NCI-H1417 treated with DMSO at 0.1 percent for 48 hours (cell line): ENCODE measurements around the gene ART5.
"Not testable (repeated sequence)": the region's sequence is repeated elsewhere in the genome, so short reads cannot be mapped to it uniquely, and the experiment has no call there.

ENCODE experiments used
- DNase-seq: peaks from one replicate; lab custom pipeline; 2025; lab: John Stamatoyannopoulos, UW

ART5 gene

DNA sequence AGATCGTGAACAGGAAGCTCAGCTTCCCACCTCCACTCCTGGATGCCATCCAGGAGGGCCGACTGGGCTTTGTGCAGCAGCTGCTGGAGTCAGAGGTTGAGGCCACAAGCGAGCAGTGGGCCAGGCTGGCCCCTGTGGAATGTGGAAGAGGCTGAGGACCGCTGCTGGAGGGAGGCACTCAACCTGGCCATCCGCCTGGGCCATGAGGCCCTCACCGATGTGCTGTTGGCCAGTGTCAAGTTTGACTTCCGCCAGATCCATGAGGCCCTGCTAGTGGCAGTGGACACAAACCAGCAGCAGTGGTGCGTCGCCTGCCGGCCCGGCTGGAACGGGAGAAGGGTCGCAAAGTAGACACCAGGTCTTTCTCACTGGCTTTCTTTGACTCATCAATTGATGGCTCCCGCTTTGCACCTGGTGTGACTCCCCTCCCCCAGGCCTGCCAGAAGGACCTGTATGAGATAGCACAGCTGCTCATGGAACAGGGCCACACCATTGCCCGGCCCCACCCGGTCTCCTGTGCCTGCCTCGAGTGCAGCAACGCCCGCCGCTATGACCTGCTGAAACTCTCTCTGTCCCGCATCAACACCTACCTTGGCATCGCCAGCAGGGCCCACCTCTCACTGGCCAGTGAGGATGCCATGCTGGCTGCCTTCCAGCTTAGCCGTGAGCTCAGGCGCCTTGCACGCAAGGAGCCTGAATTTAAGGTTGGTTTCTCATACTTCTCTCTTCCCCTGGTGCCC, 24.9 kb downstream of the ART5 start:
- DNase-seq, result no peak

DNA sequence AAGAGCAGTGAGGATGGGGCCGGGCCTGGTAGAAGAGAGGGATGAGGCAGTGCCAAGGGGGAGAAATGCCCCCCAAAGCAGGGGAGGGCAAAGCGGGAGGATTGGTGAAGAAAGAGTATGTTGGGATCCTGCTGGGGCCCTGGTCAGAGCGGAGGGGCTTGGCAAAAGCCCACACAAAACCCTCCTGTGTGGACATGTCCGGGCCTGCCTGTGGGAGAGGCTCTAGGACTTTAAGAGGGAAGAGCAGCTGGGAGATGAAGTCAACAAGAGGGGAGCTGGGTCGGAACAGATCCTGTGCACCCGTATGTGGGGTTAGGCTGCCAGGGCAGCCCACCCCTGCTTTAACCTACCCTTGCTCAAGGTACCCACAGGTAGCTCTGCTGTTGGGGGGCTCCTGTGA, 25.8 kb downstream of the ART5 start:
- DNase-seq, result no peak

DNA sequence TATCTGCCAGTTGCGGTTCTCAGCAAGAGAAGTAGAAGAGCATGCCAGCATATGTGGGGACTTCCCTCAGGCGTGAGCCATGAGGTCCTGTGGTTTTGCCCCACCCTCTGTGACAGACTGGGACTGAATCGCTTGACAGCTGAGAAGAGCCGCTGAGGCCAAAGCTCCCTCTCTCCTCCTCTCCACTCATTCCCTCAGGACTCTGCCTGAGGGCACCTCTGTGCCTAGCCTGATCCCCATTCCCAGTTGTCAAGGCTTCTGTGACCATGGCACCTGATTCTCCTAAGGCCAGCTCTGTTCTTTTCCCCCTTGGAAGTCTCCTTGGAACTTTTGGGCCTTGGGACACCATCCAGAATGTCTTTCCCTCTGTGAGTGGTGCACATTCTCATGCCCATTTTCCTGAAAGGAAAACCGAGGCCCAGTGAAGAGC, 27.0 kb downstream of the ART5 start:
- DNase-seq, result no peak

DNA sequence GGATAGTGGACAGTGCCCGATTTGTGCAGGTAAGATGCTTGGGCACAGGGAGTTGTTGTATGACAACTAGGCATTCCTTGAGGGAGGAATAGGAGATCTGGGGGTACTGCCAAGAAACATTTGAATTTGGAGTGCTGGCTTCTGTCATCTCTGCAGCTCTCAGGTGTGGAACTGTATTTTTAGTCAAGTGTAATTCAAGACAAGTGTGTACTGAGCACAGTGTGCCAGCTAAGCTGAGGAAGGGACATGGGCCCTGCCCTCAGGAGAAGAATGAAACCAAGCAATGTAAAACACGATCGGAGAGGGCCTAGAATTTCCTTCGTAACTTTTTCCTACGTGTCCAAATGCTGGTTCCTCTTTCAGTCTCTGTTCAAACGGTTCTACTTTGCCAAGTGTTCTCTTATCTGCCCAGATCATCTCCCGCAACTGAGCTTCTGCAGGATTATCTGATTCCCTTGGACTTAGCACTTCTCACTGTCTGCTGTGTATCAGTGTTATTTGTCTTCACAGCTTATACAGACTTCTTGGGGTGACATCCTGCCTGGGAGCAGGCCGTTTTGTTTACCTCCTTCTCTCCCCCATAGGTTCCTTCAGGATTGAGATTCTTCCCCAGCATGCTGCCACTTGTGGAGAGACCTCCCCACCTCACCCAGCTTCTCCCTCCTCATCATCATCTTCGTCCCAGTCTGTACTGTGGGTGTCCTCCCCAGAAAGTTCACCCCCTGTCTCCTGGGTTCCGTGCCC, 27.6 kb downstream of the ART5 start:
- DNase-seq, result no peak

DNA sequence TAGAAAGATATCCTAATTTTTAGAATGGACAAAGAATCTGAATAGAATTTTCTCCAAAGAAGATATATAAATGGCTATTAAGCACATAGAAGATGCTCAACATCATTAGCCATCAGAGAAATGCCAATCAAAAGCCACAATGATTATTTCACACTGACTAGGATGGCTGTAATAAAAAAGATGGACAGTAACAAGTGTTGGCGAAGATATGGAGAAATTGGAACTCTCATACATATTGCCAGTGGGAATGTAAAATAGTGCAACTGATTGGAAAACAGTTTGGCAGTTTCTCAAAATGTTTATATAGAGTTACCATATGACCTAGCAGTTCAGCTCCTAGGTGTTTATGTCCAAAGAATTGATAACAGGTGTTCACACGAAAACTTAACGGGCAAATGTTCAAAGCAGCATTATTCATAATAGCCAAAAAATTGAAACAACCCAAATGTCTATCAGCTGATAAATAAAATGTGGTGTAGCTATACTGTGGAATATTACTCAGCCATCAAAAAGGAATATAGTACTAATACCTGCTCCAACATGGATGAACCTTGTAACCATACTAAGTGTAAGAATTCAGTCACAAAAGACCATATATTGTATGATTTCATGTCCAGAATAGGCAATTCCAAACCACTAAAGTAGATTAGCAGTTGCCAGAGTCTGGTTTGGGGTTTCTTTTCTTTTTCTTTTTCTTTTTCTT, 29.7 kb downstream of the ART5 start:
- no peak for DNase-seq

DNA sequence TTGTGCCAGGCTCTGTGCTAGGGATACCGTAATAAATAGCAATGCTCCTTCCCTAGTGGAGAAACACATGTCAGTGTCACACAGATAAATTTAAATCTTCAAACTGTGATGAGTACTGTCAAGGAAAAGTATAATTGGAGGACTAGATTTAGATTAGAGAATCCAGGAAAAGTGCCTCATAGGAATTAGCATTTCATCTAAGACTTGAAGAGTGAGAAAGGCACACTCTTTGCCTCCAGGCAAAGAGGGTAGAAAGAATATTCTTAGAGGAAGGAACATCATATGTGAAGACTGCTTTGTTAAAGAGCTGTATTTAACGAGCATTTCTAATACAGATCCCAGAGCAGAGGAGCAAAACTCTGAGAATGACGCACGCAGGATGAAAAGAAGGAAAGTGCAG, 30.9 kb downstream of the ART5 start:
- DNase-seq, result no peak

DNA sequence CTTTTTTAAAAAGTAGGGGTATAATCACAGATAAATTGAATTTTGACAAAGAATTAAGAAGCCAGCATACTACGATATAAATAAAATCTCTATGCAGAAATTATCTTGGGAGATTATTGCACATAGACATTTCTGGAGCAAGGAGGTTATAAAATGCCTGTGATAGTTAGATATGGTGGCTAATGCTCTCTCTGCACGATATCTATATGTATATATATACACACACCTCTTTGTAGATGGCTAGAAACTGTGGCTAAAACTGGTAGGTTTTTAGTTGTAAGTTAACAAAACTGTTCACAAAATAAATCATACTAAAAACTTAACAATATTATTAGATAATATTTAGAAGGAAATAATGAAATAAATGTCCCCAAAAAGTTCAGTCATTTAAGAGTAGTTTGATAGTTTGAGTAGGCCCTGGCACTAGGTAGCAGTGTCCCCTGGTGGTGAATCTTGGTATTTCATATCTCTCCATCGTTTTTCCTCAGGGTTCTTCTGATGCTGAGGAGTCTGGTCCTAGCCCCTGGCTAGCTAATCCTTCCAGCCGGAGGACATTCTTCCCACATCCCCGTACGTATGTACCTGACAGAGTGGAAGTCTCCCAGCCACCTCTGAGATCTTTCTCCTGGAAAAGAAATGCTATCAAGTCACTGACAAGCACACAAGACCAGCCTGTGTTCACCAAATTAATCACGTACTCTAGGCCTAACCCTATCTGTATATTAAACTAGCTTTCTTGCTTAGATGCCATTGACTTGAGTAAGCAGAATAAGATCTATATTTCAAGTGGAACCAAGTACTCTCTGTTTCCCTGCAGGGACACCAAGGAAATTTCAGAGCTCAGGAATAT, 32.2 kb downstream of the ART5 start:
- DNase-seq, result peak; percentile 12

DNA sequence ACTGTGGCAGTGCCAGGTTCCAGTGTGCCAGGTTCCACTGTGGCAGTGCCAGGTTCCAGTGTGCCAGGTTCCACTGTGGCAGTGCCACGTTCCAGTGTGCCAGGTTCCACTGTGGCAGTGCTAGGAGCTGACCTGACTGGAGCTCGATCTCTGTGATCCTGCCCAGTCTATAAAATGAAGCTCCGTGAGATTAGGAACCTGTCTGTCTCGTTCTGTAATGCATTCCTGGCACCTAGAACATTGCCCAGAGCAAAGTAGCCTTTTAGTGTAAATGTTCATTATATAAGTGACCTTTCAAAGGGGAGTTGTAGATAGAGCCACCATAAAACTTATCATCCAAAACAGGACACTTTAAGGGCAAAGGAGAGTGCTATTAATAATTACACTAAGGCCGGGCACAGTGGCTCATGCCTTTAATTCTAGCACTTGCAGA, 36.0 kb downstream of the ART5 start:
- DNase-seq, result no peak

DNA sequence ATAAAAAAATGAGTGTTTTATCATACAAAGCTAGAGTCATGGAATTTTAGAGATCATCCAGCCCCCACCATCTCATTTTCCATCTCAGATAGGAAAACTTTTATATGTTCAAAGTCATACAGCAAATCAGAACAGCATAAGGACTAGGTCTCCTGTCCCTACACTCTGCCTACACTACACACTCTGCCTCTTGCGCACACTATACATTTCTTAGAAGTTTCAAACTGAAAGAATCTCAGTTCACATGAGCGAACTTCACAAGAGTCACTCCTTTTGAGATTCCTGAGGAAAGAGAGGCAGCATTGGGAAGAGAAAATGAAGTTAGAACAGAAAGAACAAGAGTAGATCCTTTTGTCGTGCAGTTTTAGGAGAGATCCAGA, 36.5 kb downstream of the ART5 start:
- DNase-seq, result no peak

DNA sequence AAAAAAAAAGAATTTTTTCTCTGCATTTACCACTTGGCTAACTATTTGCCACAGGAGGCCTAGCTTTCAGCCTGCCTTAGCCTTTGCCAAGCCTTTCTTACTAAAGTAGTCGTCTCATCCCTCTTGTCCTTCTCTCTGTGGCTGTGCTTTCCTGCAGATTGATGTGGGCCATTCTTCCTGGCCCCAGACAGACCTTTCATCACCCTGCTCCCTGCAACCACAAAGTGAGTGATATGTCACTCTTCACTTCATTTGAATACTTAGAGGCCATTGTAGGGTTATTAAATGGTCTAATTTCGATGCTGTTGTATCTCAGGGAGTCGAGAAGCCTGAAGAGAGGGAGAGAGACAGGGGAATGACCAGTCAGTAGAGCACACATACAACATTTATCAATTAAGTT, 37.6 kb downstream of the ART5 start:
- DNase-seq, result no peak

DNA sequence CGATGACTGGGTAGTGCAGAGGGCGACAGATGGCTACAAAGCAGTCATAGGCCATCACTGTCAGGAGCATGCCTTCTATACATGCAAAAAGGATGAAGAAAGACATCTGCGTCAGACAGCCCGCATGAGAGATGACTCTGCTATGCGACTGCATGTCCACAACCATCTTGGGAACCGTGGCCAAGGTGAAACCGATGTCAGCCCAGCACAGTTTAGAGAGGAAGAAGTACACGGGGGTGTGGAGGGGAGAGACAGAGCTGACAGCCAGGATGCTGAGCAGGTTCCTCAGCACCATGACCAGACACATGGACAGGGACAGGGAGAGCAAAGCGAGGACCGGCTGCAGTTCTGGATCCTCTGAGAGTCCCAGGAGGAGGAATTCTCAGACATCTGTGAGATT, 41.6 kb downstream of the ART5 start:
- not testable (repeated sequence) for DNase-seq

DNA sequence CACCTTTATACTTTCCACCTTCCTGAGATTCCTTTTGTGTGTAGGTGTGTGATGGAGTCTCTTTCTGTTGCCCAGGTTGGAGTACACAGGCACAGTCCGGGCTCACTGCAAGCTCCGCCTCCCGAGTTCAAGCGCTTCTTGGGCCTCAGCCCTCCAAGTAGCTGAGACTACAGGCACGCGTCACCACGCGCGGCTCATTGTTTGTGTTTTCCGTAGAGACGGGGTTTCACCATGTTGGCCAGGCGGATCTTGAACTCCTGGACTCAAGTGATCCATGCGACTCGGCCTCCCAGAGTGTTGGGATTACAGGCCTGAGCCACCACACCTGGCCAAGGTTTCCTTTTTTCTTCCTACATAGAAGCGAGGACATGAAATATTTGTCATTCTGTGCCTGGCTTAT, 44.0 kb downstream of the ART5 start:
- DNase-seq, result not testable (repeated sequence)

DNA sequence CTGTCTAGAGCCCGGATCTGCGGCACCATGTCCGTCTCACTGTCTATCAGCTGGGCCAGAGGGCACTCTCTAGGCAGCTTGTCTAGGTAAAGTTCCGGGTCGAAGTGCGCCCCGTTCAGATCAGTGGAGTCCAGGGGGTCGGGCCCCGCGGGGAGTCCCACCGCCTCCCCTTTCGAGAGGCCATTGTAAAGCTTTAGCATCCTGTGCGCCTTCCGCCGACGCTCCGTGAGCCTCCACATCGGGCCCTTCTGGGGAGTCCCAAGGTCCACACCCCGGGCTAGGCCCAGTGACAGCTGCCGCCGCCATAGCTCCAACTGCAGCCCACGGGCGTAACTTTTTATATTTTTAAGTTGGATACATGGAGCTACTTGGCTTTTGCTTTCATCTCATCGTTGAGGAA, 50.5 kb downstream of the ART5 start:
- DNase-seq, result not testable (repeated sequence)

DNA sequence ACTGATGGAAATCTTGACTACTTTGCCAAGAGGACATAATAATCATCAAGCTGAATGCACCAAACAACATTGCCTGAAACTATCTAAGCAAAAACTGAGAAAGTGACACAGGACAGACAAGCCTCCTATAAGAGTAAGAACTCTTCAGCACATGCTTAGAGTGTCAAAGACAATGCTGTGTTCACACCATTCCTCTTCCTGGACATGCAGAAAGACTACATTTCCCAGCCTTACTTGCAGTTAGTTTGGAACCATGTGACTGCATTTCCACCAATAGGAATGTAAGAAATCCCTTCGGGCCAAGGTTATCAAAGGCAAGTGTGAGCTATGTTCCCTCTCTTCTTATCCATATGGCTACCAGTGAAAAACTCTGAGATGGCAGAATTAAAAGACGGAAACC, 51.6 kb downstream of the ART5 start:
- not testable (repeated sequence) for DNase-seq

DNA sequence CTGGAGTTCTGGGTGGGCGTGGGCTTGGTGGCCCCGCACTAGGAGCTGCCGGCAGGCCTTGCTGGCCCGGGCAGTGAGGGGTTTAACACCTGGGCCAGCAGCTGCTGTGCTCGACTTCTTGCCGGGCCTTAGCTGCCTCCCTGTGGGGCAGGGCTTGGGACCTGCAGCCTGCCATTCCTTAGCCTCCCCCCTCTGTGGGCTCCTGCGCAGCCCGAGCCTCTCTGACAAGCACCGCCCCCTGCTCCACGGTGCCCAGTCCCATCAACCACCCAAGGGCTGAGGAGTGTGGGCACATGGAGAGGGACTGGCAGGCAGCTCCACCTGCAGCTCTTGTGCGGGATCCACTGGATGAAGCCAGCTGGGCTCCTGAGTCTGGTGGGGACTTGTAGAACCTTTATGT, 53.0 kb downstream of the ART5 start:
- DNase-seq, result not testable (repeated sequence)
